Astrocyte (in vitro differentiated cells and primary cell): ENCODE results near the gene HTRA2. TPM values are rescaled to one million over a fixed set of nuclear protein-coding genes. Genes with fewer than 3 reads are reported as not detected.

Source experiments
- DNase-seq: peaks from one replicate; pipeline ENCODE4 v3.0.0-alpha.2; 2010; ENCODE audit warnings: low read depth
- FAIRE-seq: peaks from 2 replicates; lab custom pipeline; 2011; peaks lifted over from hg19 to GRCh38; lab: Jason Lieb, UNC
- H2AFZ ChIP-seq: 2 replicates; pipeline ENCODE4 v1.6.0; 2012; ENCODE audit warnings: low read depth, low read length, inconsistent platforms
- H3K27ac ChIP-seq: 2 replicates; pipeline ENCODE4 v1.5.1; 2011; ENCODE audit warnings: low read depth, low read length, inconsistent platforms
- H3K27me3 ChIP-seq: 2 replicates; pipeline ENCODE4 v1.6.0; 2011; ENCODE audit warnings: low read length, inconsistent platforms; ENCODE audit not compliant: insufficient read depth
- H3K36me3 ChIP-seq: 2 replicates; pipeline ENCODE4 v1.5.1; 2011; ENCODE audit warnings: low read length, inconsistent platforms; ENCODE audit not compliant: insufficient read depth
- H3K4me1 ChIP-seq: 2 replicates; pipeline ENCODE4 v1.5.1; 2011; ENCODE audit warnings: low read length, inconsistent platforms; ENCODE audit not compliant: insufficient read depth
- H3K4me2 ChIP-seq: 2 replicates; pipeline ENCODE4 v1.6.0; 2012; ENCODE audit warnings: low read length, inconsistent platforms
- H3K4me3 ChIP-seq: 2 replicates; pipeline ENCODE4 v1.5.1; 2011; ENCODE audit warnings: low read depth, mild to moderate bottlenecking, low read length, inconsistent platforms; ENCODE audit not compliant: insufficient read depth
- H3K79me2 ChIP-seq: 2 replicates; pipeline ENCODE4 v1.6.0; 2012; ENCODE audit warnings: mild to moderate bottlenecking, low read length, inconsistent platforms; ENCODE audit not compliant: insufficient read depth
- H3K9ac ChIP-seq: 2 replicates; pipeline ENCODE4 v1.6.0; 2012; ENCODE audit warnings: mild to moderate bottlenecking, low read length, inconsistent platforms
- H3K9me3 ChIP-seq: 2 replicates; pipeline ENCODE4 v1.5.1; 2012; ENCODE audit warnings: low read depth, mild to moderate bottlenecking, low read length, inconsistent platforms; ENCODE audit not compliant: insufficient read depth
- H4K20me1 ChIP-seq: 2 replicates; pipeline ENCODE4 v1.6.0; 2012; ENCODE audit warnings: low read length, inconsistent platforms; ENCODE audit not compliant: insufficient read depth
- H3K27ac Mint-ChIP-seq: one replicate; pipeline ENCODE4 v1.8.0; 2021; ENCODE audit warnings: mild to moderate bottlenecking, mixed read lengths; ENCODE audit not compliant: unreplicated experiment
- H3K27me3 Mint-ChIP-seq: one replicate; pipeline ENCODE4 v1.8.0; 2021; ENCODE audit warnings: low read depth, mixed read lengths; ENCODE audit not compliant: unreplicated experiment
- H3K36me3 Mint-ChIP-seq: one replicate; pipeline ENCODE4 v1.8.0; 2021; ENCODE audit warnings: low read depth, mixed read lengths; ENCODE audit not compliant: unreplicated experiment
- H3K4me1 Mint-ChIP-seq: one replicate; pipeline ENCODE4 v1.8.0; 2021; ENCODE audit warnings: low read depth, mixed read lengths; ENCODE audit not compliant: unreplicated experiment
- H3K4me3 Mint-ChIP-seq: one replicate; pipeline ENCODE4 v1.8.0; 2021; ENCODE audit warnings: mild to moderate bottlenecking, moderate library complexity, mixed read lengths; ENCODE audit not compliant: unreplicated experiment
- H3K9me3 Mint-ChIP-seq: one replicate; pipeline ENCODE4 v1.8.0; 2021; ENCODE audit warnings: mild to moderate bottlenecking, mixed read lengths; ENCODE audit not compliant: unreplicated experiment
- EZH2 ChIP-seq: IDR thresholded peaks from 2 replicates; pipeline ENCODE4 v1.6.1; 2012; ENCODE audit warnings: mild to moderate bottlenecking, low read length, inconsistent platforms; ENCODE audit not compliant: insufficient read depth
- total RNA-seq: library from RNA; stranded (reverse); gene quantifications from 2 replicates; pipeline ENCODE4 v1.2.1, GENCODE V29; 2021
- TF ChIP-seq, protein P1 (sequence below): IDR thresholded peaks from 2 replicates; pipeline ENCODE4 v1.5.1; 2011; ENCODE audit warnings: low read depth, mild to moderate bottlenecking, inconsistent platforms, low read length, moderate library complexity; ENCODE audit not compliant: insufficient read depth

HTRA2 gene
- total RNA-seq, 1 donor from 2014 or later, result 24.4 TPM

DNA sequence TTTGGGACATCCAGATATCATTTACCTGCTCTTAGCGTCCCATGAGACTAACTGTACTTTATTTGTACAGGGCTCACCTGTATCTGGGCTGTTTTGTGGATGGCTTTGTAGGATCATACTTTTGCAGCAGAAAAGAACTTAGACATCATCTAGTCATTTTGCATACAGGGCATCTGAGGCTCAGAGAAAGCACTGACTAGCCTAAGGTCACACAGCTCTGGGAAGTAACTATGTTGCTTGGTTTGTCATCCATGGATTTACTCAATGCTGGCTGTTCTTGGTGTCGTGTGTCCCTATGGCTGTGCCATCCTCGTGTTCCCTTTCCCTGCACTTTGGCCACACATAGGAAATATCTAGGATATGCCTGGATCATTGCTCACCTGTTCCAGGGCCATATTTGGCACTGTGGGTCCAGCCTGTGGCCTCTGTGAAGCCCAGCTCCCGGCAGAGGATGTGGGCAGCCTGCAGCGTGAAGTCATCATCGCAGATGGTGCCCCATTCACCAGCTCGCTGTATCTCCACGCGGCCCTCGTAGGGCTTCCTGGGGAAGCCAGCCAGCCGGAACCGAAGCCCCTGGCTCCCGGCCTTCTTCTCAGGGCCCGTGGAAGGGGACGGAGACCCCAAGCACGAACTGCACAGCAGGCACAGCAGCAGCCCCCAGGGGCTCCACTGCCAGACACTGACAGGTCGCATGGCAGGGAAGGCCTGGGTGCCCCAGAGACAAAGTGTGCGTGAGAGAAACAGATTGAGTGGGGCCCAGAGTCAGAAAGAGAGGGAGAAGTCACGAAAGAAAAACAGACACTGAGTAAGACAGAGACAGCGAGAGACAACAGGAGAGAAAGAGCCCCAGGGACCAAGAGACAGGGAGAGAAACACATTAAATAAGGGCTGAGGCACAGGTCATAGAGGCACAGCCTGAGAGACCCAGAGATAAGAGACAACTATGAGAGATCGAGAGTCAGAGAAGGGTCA is 22.5 kb downstream of the HTRA2 start:
- Histone ChIP-seq H3K4me3 (peak overlapping the region; percentile 85), H3K9ac (peak overlapping the region; percentile 82), H3K36me3 (no peaks in the 10 kb centered on the region), H2AFZ (no peak overlapping the region), H4K20me1 (peaks cover 16% of the 10 kb centered on the region), H3K79me2 (peaks cover 67% of the 10 kb centered on the region), H3K27me3 (no peaks in the 10 kb centered on the region), H3K4me2 (peak overlapping the region; percentile 90), H3K27ac (peak overlapping the region; percentile 82), H3K4me1 (peaks cover 33% of the 10 kb centered on the region), H3K9me3 (no peaks in the 10 kb centered on the region)
- Mint-ChIP-seq H3K27ac (peak overlapping the region; percentile 36), H3K27me3 (peaks cover 7% of the 10 kb centered on the region), H3K4me1 (peaks cover 9% of the 10 kb centered on the region), H3K4me3 (peak overlapping the region; percentile 94), H3K36me3 (peaks cover 2% of the 10 kb centered on the region), H3K9me3 (no peaks in the 10 kb centered on the region)
- DNase-seq (no peak), FAIRE-seq (no peak)
- TF ChIP-seq EZH2, result no peak
- TF ChIP-seq, protein P1, sequence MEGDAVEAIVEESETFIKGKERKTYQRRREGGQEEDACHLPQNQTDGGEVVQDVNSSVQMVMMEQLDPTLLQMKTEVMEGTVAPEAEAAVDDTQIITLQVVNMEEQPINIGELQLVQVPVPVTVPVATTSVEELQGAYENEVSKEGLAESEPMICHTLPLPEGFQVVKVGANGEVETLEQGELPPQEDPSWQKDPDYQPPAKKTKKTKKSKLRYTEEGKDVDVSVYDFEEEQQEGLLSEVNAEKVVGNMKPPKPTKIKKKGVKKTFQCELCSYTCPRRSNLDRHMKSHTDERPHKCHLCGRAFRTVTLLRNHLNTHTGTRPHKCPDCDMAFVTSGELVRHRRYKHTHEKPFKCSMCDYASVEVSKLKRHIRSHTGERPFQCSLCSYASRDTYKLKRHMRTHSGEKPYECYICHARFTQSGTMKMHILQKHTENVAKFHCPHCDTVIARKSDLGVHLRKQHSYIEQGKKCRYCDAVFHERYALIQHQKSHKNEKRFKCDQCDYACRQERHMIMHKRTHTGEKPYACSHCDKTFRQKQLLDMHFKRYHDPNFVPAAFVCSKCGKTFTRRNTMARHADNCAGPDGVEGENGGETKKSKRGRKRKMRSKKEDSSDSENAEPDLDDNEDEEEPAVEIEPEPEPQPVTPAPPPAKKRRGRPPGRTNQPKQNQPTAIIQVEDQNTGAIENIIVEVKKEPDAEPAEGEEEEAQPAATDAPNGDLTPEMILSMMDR, result no peak

DNA sequence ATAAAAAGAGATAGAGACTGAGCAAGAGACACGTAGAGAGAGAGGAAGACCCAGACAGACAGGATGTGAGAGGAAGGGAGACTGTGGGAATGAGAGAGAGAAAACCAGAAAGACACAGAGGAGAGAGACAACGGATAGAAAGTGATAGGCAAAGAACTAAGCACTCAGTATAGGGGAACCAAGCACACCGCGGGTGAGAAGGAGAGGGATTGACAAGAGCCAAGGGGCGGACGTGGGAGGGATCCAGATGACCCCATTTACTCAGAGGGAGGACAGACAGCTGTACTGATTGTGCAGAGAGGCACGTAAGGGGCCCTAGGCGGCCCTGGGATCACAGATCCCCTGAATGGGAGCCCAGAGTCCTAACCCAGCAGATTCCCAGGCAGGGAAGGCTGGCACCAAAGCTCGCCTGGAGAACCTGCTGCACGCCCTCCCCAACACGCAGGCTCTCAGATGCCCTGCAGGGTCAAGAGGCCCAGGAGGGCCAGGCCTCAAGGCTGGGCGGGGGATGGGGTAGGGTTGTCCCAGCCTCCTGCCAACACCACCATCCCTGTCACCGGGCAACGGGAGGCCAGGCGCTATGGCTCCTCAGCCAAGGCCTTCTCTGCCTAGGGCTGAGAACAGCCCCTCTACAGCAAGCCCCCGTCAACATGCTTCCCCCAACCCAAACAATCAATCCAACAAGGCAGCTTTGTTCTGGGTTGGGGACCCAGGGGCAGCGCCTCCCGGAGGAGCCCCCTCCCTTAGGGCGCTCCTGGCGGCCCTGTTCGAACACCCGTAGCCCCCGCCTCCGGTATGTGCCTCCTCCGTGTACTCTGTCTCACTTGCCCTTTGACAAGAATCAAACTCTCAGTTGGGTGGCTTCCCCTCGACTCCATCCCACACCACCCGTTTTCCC is 23.4 kb downstream of the HTRA2 start:
- H3K4me1 Mint-ChIP-seq, result peaks cover 9% of the 10 kb centered on the region
- Histone ChIP-seq H3K27me3 (no peaks in the 10 kb centered on the region), H3K36me3 (no peaks in the 10 kb centered on the region), H3K9ac (peak overlapping the region; percentile 82), H3K4me3 (peak overlapping the region; percentile 85), H3K79me2 (peaks cover 67% of the 10 kb centered on the region), H3K27ac (peak overlapping the region; percentile 82), H3K4me2 (peak overlapping the region; percentile 90), H3K9me3 (no peaks in the 10 kb centered on the region), H2AFZ (peak overlapping the region; percentile 85), H4K20me1 (peaks cover 16% of the 10 kb centered on the region), H3K4me1 (peaks cover 33% of the 10 kb centered on the region)
- TF ChIP-seq, protein P1, result no peak
- TF ChIP-seq EZH2, result no peak
- peak overlapping the region; percentile 94 for H3K4me3 Mint-ChIP-seq
- H3K27ac Mint-ChIP-seq, result peak overlapping the region; percentile 36
- no peak for DNase-seq
- no peak for FAIRE-seq
- H3K27me3 Mint-ChIP-seq, result peaks cover 7% of the 10 kb centered on the region
- H3K9me3 Mint-ChIP-seq, result no peaks in the 10 kb centered on the region
- H3K36me3 Mint-ChIP-seq, result no peaks in the 10 kb centered on the region
